HepG2 (cell line): ENCODE data around the gene ACSF3.

ENCODE experiments used
- CHD2 ChIP-seq: IDR thresholded peaks from 2 replicates; pipeline ENCODE4 v1.6.1; 2011; ENCODE audit warnings: low read depth, low read length, improper control_type of control experiment
- CTCF ChIP-seq: sonication (generic); formaldehyde crosslinking; IDR thresholded peaks from 2 replicates; pipeline ENCODE4 v1.5.0; 2020; ENCODE audit warnings: mild to moderate bottlenecking, missing genetic modification reagents, moderate library complexity
- HINFP ChIP-seq: sonication (generic); formaldehyde crosslinking; IDR thresholded peaks from 2 replicates; pipeline ENCODE4 v1.4.0; 2020; ENCODE audit warnings: low read depth, mild to moderate bottlenecking, missing genetic modification reagents
- MIXL1 ChIP-seq: IDR thresholded peaks from 2 replicates; pipeline ENCODE4 v1.6.1; 2016
- PBX2 ChIP-seq: IDR thresholded peaks from 2 replicates; pipeline ENCODE4 v1.6.1; 2016; ENCODE audit warnings: control low read depth
- POLR2A ChIP-seq, 2 experiments: IDR thresholded peaks; 2 replicates each; pipeline ENCODE4 v1.6.1; 2011; ENCODE audit warnings: low read depth in 2 of 2, low read length in 2 of 2, mild to moderate bottlenecking in 1 of 2, moderate library complexity in 1 of 2; ENCODE audit not compliant: insufficient read depth in 1 of 2
- PRMT3 ChIP-seq: sonication (generic); formaldehyde crosslinking; IDR thresholded peaks from 2 replicates; pipeline ENCODE4 v1.8.1; 2022; ENCODE audit warnings: low read depth, mild to moderate bottlenecking, moderate library complexity, missing genetic modification reagents, borderline replicate concordance
- SCMH1 ChIP-seq: sonication (generic); formaldehyde crosslinking; IDR thresholded peaks from 2 replicates; pipeline ENCODE4 v1.9.0; 2021; ENCODE audit warnings: missing genetic modification reagents, mild to moderate bottlenecking, borderline replicate concordance
- TOPORS ChIP-seq: sonication (generic); formaldehyde crosslinking; IDR thresholded peaks from 2 replicates; pipeline ENCODE4 v1.8.0; 2023; ENCODE audit warnings: mild to moderate bottlenecking, missing genetic modification reagents
- ZBTB26 ChIP-seq: IDR thresholded peaks from 2 replicates; pipeline ENCODE4 v1.6.1; 2016; ENCODE audit warnings: missing compliant biosample characterization, missing genetic modification reagents, borderline replicate concordance
- ZNF143 ChIP-seq: sonication (generic); formaldehyde crosslinking; IDR thresholded peaks from 2 replicates; pipeline ENCODE4 v1.4.0; 2020; ENCODE audit warnings: missing genetic modification reagents
- ZNF547 ChIP-seq: sonication (generic); formaldehyde crosslinking; IDR thresholded peaks from 2 replicates; pipeline ENCODE4 v1.5.1; 2020; ENCODE audit warnings: mild to moderate bottlenecking, missing genetic modification reagents

- TF ChIP-seq SCMH1 (no peak), POLR2A (IDR thresholded peaks at IDR 0.05; ENCODE audit: insufficient read depth in 1 of 2, low read depth in 2 of 2, low read length in 2 of 2) (no peak), CTCF (CRISPR knock-in tag) (no peak), PBX2 (CRISPR knock-in tag) (no peak), CHD2 (no peak), ZBTB26 (CRISPR knock-in tag) (no peak), PRMT3 (CRISPR knock-in tag) (no peak), ZNF143 (CRISPR knock-in tag) (no peak), ZNF547 (CRISPR knock-in tag) (no peak), TOPORS (CRISPR knock-in tag) (no peak), MIXL1 (CRISPR knock-in tag) (no peak), HINFP (CRISPR knock-in tag) (no peak)
These were observed 33.4 kb upstream of the ACSF3 start for GRCh38 chr16:89060207-89060794.
